ENCODE measurements around the gene WDR3.

Gene WDR3

DNA sequence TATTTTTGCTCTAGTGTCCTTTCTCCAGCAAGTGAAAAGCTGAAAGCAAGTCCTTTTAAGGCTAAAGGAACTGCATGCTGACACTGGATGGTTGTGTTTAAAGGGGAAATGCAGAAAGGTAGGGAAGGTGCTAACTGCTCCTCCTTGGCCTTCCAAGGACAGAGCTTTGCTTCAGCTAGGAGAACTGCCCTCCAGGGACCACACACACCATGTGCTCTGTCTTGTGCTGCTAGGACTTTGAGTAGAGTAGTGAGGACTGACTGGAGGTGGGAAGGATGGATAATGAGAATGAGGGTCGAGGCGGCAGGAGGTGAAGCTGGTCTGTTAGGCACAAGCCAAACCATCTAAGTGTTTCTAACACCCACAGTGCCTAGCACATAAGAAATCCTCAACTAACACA lies 77.9 kb downstream of the WDR3 start:
- Histone ChIP-seq H3K23ac (ENCODE audit: low read length) (no peak overlapping the region), H2BK120ac (ENCODE audit: low read depth, low read length) (no peak overlapping the region), H3K27me3 (ENCODE audit: insufficient read depth, low read length, poor library complexity) (no peaks in the 10 kb centered on the region), H3K27ac (ENCODE audit: low read depth, low read length) (no peak overlapping the region), H3K4me1 (ENCODE audit: control insufficient read depth, low read depth, low read length) (peaks cover 2% of the 10 kb centered on the region), H3K9ac (ENCODE audit: low read length) (no peak overlapping the region), H4K8ac (ENCODE audit: low read depth, low read length) (no peak overlapping the region), H3K4me2 (ENCODE audit: low read length) (no peak overlapping the region), H3K18ac (ENCODE audit: low read length) (no peak overlapping the region), H3K79me1 (ENCODE audit: low read length) (no peaks in the 10 kb centered on the region), H3K56ac (ENCODE audit: low read length) (no peak overlapping the region), H3K79me2 (ENCODE audit: control insufficient read depth, insufficient read depth, low read length) (no peaks in the 10 kb centered on the region), H2BK15ac (replicated peaks; ENCODE audit: low read depth) (no peak overlapping the region), H3K4ac (ENCODE audit: low read depth, low read length) (no peak overlapping the region), H2AK5ac (ENCODE audit: low read length) (no peak overlapping the region), H4K5ac (ENCODE audit: low read length) (no peak overlapping the region), H3K36me3 (ENCODE audit: control insufficient read depth, insufficient read depth, low read length) (no peaks in the 10 kb centered on the region), H2BK5ac (ENCODE audit: low read length) (no peak overlapping the region), H3K4me3 (ENCODE audit: low read length) (no peak overlapping the region)
- WGBS (ENCODE audit: extremely low coverage, insufficient coverage, low lambda C conversion rate): no CpG with 5 or more reads among the region's 2 CpGs
- peak; percentile 8 for DNase-seq

DNA sequence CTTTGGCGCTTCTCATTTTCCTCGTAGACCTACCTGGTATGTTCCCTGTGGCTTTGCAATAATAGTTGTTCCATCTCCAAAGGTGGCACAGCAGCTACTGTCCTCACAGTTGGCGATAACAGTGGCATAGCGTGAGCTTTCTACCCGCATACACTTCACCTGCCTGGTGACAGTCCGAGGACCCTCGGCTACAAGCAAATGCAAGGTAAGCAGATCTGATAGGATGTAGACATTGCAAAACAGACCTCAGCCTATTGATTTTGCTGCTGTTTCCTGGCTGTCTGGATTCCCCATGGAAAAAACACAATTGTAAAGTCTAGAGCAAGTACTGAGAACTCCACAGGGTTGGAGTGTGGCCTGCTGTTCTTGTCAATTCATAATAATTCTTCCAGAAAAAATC lies 78.5 kb downstream of the WDR3 start:
- Histone ChIP-seq H3K4me2 (ENCODE audit: low read length) (no peak overlapping the region), H3K79me2 (ENCODE audit: control insufficient read depth, insufficient read depth, low read length) (no peaks in the 10 kb centered on the region), H3K27ac (ENCODE audit: low read depth, low read length) (no peak overlapping the region), H2BK120ac (ENCODE audit: low read depth, low read length) (no peak overlapping the region), H2AK5ac (ENCODE audit: low read length) (no peak overlapping the region), H2BK15ac (replicated peaks; ENCODE audit: low read depth) (no peak overlapping the region), H3K9ac (ENCODE audit: low read length) (no peak overlapping the region), H2BK5ac (ENCODE audit: low read length) (no peak overlapping the region), H3K18ac (ENCODE audit: low read length) (no peak overlapping the region), H3K4me1 (ENCODE audit: control insufficient read depth, low read depth, low read length) (peaks cover 2% of the 10 kb centered on the region), H3K79me1 (ENCODE audit: low read length) (no peaks in the 10 kb centered on the region), H4K8ac (ENCODE audit: low read depth, low read length) (no peak overlapping the region), H3K36me3 (ENCODE audit: control insufficient read depth, insufficient read depth, low read length) (no peaks in the 10 kb centered on the region), H3K4me3 (ENCODE audit: low read length) (no peak overlapping the region), H3K27me3 (ENCODE audit: insufficient read depth, low read length, poor library complexity) (no peaks in the 10 kb centered on the region), H3K4ac (ENCODE audit: low read depth, low read length) (no peak overlapping the region), H3K56ac (ENCODE audit: low read length) (no peak overlapping the region), H3K23ac (ENCODE audit: low read length) (no peak overlapping the region), H4K5ac (ENCODE audit: low read length) (no peak overlapping the region)
- no CpG with 5 or more reads among the region's 7 CpGs for WGBS (ENCODE audit: extremely low coverage, insufficient coverage, low lambda C conversion rate)
- DNase-seq: no peak

DNA sequence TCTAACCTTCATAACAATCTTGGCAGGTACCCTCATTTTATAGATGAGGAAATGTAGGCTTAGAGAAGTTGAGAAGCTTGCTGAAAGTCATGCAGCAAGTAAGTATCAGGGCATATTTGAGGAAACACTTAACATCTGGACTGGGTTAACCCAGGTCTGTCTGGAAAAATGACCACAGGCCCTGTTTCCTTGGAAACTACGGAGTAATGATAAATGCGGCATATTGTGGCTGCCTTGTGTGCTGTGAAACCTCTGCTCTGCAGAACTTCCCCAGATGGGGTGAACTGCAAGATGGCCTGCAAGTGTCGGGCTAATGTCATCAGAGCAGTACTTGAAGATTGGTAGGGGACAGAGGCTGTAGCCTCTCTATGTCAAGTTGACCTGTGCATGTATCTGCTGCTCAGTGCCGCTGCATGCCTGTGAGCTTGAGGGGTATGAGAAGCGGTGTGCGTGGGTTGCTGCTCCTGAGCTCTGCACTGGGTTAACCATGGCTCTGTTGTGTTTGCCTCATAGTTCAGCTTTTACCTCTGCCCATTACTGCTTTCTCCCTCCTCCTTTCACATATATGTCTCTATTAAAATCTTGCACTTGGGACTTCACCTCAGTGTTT lies 83.1 kb downstream of the WDR3 start:
- no peak overlapping the region for H3K23ac ChIP-seq (ENCODE audit: low read length)
- H3K79me2 ChIP-seq (ENCODE audit: control insufficient read depth, insufficient read depth, low read length): no peaks in the 10 kb centered on the region
- no peak overlapping the region for H3K4me3 ChIP-seq (ENCODE audit: low read length)
- H3K56ac ChIP-seq (ENCODE audit: low read length): no peak overlapping the region
- H2BK120ac ChIP-seq (ENCODE audit: low read depth, low read length): no peak overlapping the region
- no peak overlapping the region for H3K18ac ChIP-seq (ENCODE audit: low read length)
- WGBS (ENCODE audit: extremely low coverage, insufficient coverage, low lambda C conversion rate): no CpG with 5 or more reads among the region's 6 CpGs
- H3K9ac ChIP-seq (ENCODE audit: low read length): no peak overlapping the region
- no peak overlapping the region for H4K5ac ChIP-seq (ENCODE audit: low read length)
- H2AK5ac ChIP-seq (ENCODE audit: low read length): no peak overlapping the region
- H3K4me1 ChIP-seq (ENCODE audit: control insufficient read depth, low read depth, low read length): no peaks in the 10 kb centered on the region
- no peak overlapping the region for H3K4ac ChIP-seq (ENCODE audit: low read depth, low read length)
- H4K8ac ChIP-seq (ENCODE audit: low read depth, low read length): no peak overlapping the region
- no peak overlapping the region for H3K27ac ChIP-seq (ENCODE audit: low read depth, low read length)
- H2BK15ac ChIP-seq (replicated peaks; ENCODE audit: low read depth): no peak overlapping the region
- DNase-seq: no peak
- H2BK5ac ChIP-seq (ENCODE audit: low read length): no peak overlapping the region
- no peaks in the 10 kb centered on the region for H3K27me3 ChIP-seq (ENCODE audit: insufficient read depth, low read length, poor library complexity)
- H3K79me1 ChIP-seq (ENCODE audit: low read length): no peaks in the 10 kb centered on the region
- no peaks in the 10 kb centered on the region for H3K36me3 ChIP-seq (ENCODE audit: control insufficient read depth, insufficient read depth, low read length)
- no peak overlapping the region for H3K4me2 ChIP-seq (ENCODE audit: low read length)

DNA sequence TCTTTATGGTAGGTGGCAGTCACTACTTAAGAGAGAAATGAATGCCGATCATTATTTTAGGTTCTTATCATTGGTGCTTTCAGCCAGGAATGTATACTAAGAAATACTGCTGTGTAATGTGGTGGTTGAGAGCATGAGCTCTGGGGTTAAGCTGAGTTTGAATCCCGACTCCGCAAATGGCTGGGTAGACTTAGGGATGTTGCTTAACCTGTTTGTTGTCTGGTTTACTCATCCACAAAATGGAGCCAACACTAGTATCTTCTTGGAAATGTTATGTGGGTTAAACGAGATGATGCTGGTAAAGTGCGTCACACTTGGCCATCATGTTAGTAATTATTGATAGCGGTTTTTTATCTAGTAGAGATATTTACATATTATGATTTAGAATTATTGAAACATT lies 83.8 kb downstream of the WDR3 start:
- Histone ChIP-seq H3K4ac (ENCODE audit: low read depth, low read length) (no peak overlapping the region), H4K8ac (ENCODE audit: low read depth, low read length) (no peak overlapping the region), H3K56ac (ENCODE audit: low read length) (no peak overlapping the region), H3K36me3 (ENCODE audit: control insufficient read depth, insufficient read depth, low read length) (no peaks in the 10 kb centered on the region), H3K4me3 (ENCODE audit: low read length) (no peak overlapping the region), H3K23ac (ENCODE audit: low read length) (no peak overlapping the region), H3K9ac (ENCODE audit: low read length) (no peak overlapping the region), H3K27ac (ENCODE audit: low read depth, low read length) (no peak overlapping the region), H2BK15ac (replicated peaks; ENCODE audit: low read depth) (no peak overlapping the region), H3K4me2 (ENCODE audit: low read length) (no peak overlapping the region), H4K5ac (ENCODE audit: low read length) (no peak overlapping the region), H2BK5ac (ENCODE audit: low read length) (no peak overlapping the region), H3K79me1 (ENCODE audit: low read length) (no peaks in the 10 kb centered on the region), H2BK120ac (ENCODE audit: low read depth, low read length) (no peak overlapping the region), H3K18ac (ENCODE audit: low read length) (no peak overlapping the region), H2AK5ac (ENCODE audit: low read length) (no peak overlapping the region), H3K4me1 (ENCODE audit: control insufficient read depth, low read depth, low read length) (no peaks in the 10 kb centered on the region), H3K79me2 (ENCODE audit: control insufficient read depth, insufficient read depth, low read length) (no peaks in the 10 kb centered on the region), H3K27me3 (ENCODE audit: insufficient read depth, low read length, poor library complexity) (no peaks in the 10 kb centered on the region)
- WGBS (ENCODE audit: extremely low coverage, insufficient coverage, low lambda C conversion rate): no CpG with 5 or more reads among the region's 6 CpGs
- DNase-seq: no peak

DNA sequence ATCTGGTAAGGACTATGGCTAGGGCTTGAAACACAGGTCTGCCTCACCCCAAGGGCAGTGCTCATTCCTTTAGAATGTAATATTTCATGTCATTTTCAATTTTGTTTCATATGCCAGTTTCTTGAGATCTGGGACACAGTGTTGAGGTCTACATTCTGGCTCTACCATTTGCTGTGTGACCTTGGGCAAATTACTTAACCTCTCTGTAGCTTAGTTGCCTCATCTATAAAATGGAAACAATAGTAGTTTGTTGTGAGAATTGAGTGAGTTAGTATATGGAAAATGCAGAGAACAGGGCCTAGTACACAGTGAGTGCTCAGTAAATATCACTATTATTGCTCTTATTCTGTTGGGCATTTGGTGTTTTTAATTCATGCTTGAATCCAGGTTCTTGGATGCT lies 84.4 kb downstream of the WDR3 start:
- H3K23ac ChIP-seq (ENCODE audit: low read length): no peak overlapping the region
- H3K9ac ChIP-seq (ENCODE audit: low read length): no peak overlapping the region
- no peak overlapping the region for H2BK5ac ChIP-seq (ENCODE audit: low read length)
- H2BK15ac ChIP-seq (replicated peaks; ENCODE audit: low read depth): no peak overlapping the region
- no peaks in the 10 kb centered on the region for H3K27me3 ChIP-seq (ENCODE audit: insufficient read depth, low read length, poor library complexity)
- no peak overlapping the region for H3K4me3 ChIP-seq (ENCODE audit: low read length)
- H3K4me2 ChIP-seq (ENCODE audit: low read length): no peak overlapping the region
- no peaks in the 10 kb centered on the region for H3K79me2 ChIP-seq (ENCODE audit: control insufficient read depth, insufficient read depth, low read length)
- H4K5ac ChIP-seq (ENCODE audit: low read length): no peak overlapping the region
- no peaks in the 10 kb centered on the region for H3K4me1 ChIP-seq (ENCODE audit: control insufficient read depth, low read depth, low read length)
- H3K36me3 ChIP-seq (ENCODE audit: control insufficient read depth, insufficient read depth, low read length): no peaks in the 10 kb centered on the region
- DNase-seq: no peak
- no peak overlapping the region for H2AK5ac ChIP-seq (ENCODE audit: low read length)
- H3K4ac ChIP-seq (ENCODE audit: low read depth, low read length): no peak overlapping the region
- H4K8ac ChIP-seq (ENCODE audit: low read depth, low read length): no peak overlapping the region
- no peaks in the 10 kb centered on the region for H3K79me1 ChIP-seq (ENCODE audit: low read length)
- H2BK120ac ChIP-seq (ENCODE audit: low read depth, low read length): no peak overlapping the region
- H3K56ac ChIP-seq (ENCODE audit: low read length): no peak overlapping the region
- no peak overlapping the region for H3K27ac ChIP-seq (ENCODE audit: low read depth, low read length)
- no peak overlapping the region for H3K18ac ChIP-seq (ENCODE audit: low read length)
